Neural cell (in vitro differentiated cells): Measurements from ENCODE around the gene BABAM2.

Experiments
- EP300 ChIP-seq: fragments of 450-650 bp; conservative IDR thresholded peaks from 2 replicates; pipeline ENCODE4 v1.6.1; 2014; ENCODE audit warnings: antibody characterized with exemption, mild to moderate bottlenecking, moderate library complexity; ENCODE audit not compliant: poor library complexity, severe bottlenecking
- EZH2 ChIP-seq: fragments of 200-600, 300-800 bp; shearing (Covaris generic), sonication (generic); IDR thresholded peaks from 2 replicates; pipeline ENCODE4 v1.6.1; 2014; ENCODE audit warnings: antibody characterized with exemption, low read length, borderline replicate concordance, mild to moderate bottlenecking; ENCODE audit not compliant: insufficient read depth, poor library complexity, severe bottlenecking
- POLR2AphosphoS5 ChIP-seq: IDR thresholded peaks from 2 replicates; pipeline ENCODE4 v1.6.1; 2012
- TAF1 ChIP-seq: IDR thresholded peaks from 2 replicates; pipeline ENCODE4 v1.6.1; 2012; ENCODE audit warnings: low read depth
- TF ChIP-seq, protein P1 (sequence below): fragments of 450-650 bp; IDR thresholded peaks from 2 replicates; pipeline ENCODE4 v1.5.1; 2014; ENCODE audit warnings: antibody characterized with exemption, mild to moderate bottlenecking, moderate library complexity; ENCODE audit not compliant: poor library complexity, severe bottlenecking

DNA sequence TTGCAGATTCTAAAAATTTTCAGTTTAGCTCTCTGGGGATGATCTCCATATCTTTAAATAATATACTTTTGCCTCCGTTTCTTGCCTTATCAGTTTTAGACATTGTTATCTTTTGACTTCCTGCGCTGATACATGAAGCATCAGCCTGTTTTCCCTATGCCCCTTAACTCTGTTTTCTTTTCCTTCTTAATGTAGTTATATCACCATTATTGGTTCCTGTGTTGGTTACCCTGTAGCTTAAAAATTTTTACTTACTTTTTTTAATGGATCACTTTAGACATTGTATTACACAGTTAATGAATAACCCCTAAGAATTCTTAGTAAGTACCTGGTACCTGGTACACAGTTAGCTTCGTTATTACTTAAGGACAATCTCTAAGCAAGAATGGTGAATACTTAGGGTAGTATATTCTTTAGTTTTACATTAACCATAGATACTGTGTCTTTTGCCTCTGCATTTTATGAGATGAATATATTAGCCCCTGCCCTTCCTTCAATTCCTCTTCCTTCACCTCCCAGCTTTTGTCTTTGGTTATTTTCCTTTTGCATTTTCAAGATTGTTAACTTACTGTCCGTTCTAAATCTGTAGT lies 40.9 kb downstream of the BABAM2 start:
- TF ChIP-seq, protein P1, sequence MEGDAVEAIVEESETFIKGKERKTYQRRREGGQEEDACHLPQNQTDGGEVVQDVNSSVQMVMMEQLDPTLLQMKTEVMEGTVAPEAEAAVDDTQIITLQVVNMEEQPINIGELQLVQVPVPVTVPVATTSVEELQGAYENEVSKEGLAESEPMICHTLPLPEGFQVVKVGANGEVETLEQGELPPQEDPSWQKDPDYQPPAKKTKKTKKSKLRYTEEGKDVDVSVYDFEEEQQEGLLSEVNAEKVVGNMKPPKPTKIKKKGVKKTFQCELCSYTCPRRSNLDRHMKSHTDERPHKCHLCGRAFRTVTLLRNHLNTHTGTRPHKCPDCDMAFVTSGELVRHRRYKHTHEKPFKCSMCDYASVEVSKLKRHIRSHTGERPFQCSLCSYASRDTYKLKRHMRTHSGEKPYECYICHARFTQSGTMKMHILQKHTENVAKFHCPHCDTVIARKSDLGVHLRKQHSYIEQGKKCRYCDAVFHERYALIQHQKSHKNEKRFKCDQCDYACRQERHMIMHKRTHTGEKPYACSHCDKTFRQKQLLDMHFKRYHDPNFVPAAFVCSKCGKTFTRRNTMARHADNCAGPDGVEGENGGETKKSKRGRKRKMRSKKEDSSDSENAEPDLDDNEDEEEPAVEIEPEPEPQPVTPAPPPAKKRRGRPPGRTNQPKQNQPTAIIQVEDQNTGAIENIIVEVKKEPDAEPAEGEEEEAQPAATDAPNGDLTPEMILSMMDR: no peak
- TF ChIP-seq EP300 (no peak), POLR2AphosphoS5 (no peak), TAF1 (no peak), EZH2 (no peak)
